Fibroblast of pulmonary artery (primary cell): ENCODE results near the gene TCP11.

Experiments used
- DNase-seq: peaks from one replicate; pipeline ENCODE4 v3.0.0-alpha.2; 2010; ENCODE audit warnings: low read depth
- H3K4me3 ChIP-seq: replicated peaks from 2 replicates; pipeline ENCODE4 v1.5.1; 2011; ENCODE audit warnings: low read depth, mild to moderate bottlenecking, control low read depth, low read length, moderate library complexity
- CTCF ChIP-seq: IDR thresholded peaks from 2 replicates; pipeline ENCODE4 v1.5.1; 2011; ENCODE audit warnings: mild to moderate bottlenecking, control low read depth, low read length, inconsistent platforms; ENCODE audit errors: missing control alignments

TCP11 gene

GRCh38 chr6:35149891-35150566 lies 8.9 kb upstream of the TCP11 start:
- no peak for DNase-seq
- TF ChIP-seq CTCF = no peak
- H3K4me3 ChIP-seq = no peak overlapping the region

- no peak for TF ChIP-seq CTCF
- DNase-seq = peak; percentile 65
These were observed 7.1 kb upstream of the TCP11 start for GRCh38 chr6:35148167-35148741.

GRCh38 chr6:35147486-35147885 lies 6.3 kb upstream of the TCP11 start:
- DNase-seq = no peak
- H3K4me3 ChIP-seq = no peak overlapping the region
- no peak for TF ChIP-seq CTCF

More at GRCh38 chr6:35148167-35148741, 7.1 kb upstream of the TCP11 start:
- H3K4me3 ChIP-seq = no peak overlapping the region

- TF ChIP-seq CTCF = no peak
- no peak for DNase-seq
- no peak overlapping the region for H3K4me3 ChIP-seq
These were observed 5.9 kb upstream of the TCP11 start for GRCh38 chr6:35147026-35147425.

- peak; percentile 68 for DNase-seq
- TF ChIP-seq CTCF = peak; percentile 70
- no peak overlapping the region for H3K4me3 ChIP-seq
These were observed 5.3 kb upstream of the TCP11 start for GRCh38 chr6:35146453-35146852.

GRCh38 chr6:35145757-35146156 lies 4.6 kb upstream of the TCP11 start:
- no peak overlapping the region for H3K4me3 ChIP-seq
- DNase-seq = no peak
- TF ChIP-seq CTCF = no peak
